Kidney epithelial cell (primary cell): ENCODE data around the gene PHC2. TPM values are rescaled to one million over a fixed set of nuclear protein-coding genes. Genes with fewer than 3 reads are reported as not detected.

Experiments
- DNase-seq: peaks from one replicate; pipeline ENCODE4 v3.0.0-alpha.2; 2010; ENCODE audit warnings: low read depth
- H3K27me3 ChIP-seq: 2 replicates; pipeline ENCODE4 v1.6.0; 2011; ENCODE audit warnings: low read length; ENCODE audit not compliant: control insufficient read depth, insufficient read depth
- H3K36me3 ChIP-seq: 2 replicates; pipeline ENCODE4 v1.5.1; 2011; ENCODE audit warnings: low read length; ENCODE audit not compliant: control insufficient read depth, insufficient read depth
- H3K4me3 ChIP-seq: 2 replicates; pipeline ENCODE4 v1.5.1; 2011; ENCODE audit warnings: low read depth, mild to moderate bottlenecking, control low read depth, low read length
- CTCF ChIP-seq: IDR thresholded peaks from 2 replicates; pipeline ENCODE4 v1.5.1; 2011; ENCODE audit warnings: mild to moderate bottlenecking, moderate library complexity, low read length, control low read depth, inconsistent platforms; ENCODE audit not compliant: insufficient read depth, poor library complexity, severe bottlenecking
- total RNA-seq: library from RNA; depleted of rRNA; stranded (reverse); fragments of >200 nt; gene quantifications from 2 replicates; pipeline ENCODE4 v1.2.3, GENCODE V29; 2015

The PHC2 gene
- total RNA-seq, 1 donor from 2014 or later: 216 TPM

GRCh38 chr1:33459691-33460090 is 28.8 kb upstream of the PHC2 start:
- H3K27me3 ChIP-seq: no peaks in the 10 kb centered on the region
- DNase-seq: no peak
- H3K4me3 ChIP-seq: no peak overlapping the region
- no peaks in the 10 kb centered on the region for H3K36me3 ChIP-seq
- no peak for TF ChIP-seq CTCF

GRCh38 chr1:33456502-33456886 is 25.6 kb upstream of the PHC2 start:
- Histone ChIP-seq H3K4me3 (no peak overlapping the region), H3K36me3 (no peaks in the 10 kb centered on the region), H3K27me3 (no peaks in the 10 kb centered on the region)
- DNase-seq: no peak
- TF ChIP-seq CTCF: no peak

DNA sequence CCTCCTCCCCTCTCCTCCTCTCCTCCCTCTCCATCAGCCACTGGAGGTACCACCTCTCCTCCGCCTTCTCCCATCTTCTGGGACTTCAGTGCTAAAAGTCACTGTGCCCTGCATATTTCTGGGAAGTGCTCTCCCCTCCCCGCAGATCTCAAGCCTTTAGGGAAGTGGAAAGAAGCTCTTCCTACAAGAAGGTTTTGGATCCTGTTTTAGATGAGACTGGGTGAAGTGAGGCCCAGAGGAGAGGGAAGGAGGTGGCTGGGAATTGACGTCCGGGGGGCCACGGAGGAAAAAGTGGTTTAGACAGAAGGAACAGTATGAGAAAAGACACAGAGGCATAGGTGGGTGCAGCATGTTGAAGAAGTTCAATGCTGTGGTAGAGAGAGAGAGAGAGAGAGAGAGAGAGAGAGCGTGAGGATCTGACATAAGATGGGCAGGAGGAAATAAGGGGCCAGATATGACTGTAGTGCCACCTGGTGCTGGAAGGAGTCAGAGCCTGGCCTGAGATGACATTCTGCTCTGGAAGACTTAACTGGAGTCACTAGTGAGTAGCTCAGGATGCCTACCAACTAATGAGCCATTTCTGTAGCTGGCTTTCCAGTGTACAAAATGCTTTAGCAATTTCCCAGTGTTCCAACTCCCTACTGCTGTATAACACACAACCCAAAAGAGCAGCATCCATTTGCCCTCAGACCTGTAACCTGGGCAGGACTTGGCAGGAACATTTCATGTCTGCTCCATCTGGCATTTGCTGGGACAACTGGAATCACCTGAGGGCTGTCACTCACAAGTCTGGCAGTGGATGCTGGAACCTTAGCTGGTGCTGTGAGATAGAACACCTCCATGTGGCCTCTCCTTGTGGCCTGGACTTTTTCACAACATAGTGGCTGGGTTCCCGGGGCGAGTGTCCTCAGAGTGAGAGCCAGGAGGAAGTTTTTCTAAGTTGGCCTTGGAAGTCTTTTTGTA is 24.9 kb upstream of the PHC2 start:
- no peak for DNase-seq
- no peaks in the 10 kb centered on the region for H3K36me3 ChIP-seq
- TF ChIP-seq CTCF: peak; percentile 76
- no peaks in the 10 kb centered on the region for H3K27me3 ChIP-seq
- no peak overlapping the region for H3K4me3 ChIP-seq

- no peaks in the 10 kb centered on the region for H3K36me3 ChIP-seq
- TF ChIP-seq CTCF: no peak
- H3K4me3 ChIP-seq: no peak overlapping the region
- DNase-seq: no peak
- no peaks in the 10 kb centered on the region for H3K27me3 ChIP-seq
Observed at GRCh38 chr1:33454646-33455282, 23.9 kb upstream of the PHC2 start.

DNA sequence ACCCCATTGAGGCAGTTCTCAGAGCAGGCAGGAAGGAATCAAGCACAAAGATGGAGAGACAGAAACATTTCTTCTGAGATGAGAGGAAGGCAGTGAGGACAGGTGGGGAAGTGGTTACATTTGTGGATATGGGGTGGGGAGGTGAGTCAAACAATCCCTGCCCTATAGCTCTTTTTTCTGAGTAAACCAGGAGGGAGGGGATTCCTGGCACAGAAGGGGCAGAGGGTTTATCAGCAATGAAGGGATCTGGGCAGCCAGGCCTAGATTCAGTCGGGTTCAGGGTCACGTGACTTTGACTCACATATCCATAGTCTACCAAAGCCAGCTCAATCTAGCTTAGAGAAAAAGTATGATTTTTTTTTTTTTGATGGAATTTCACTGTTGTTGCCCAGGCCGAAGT is 15.7 kb upstream of the PHC2 start:
- no peak for TF ChIP-seq CTCF
- Histone ChIP-seq H3K4me3 (no peak overlapping the region), H3K27me3 (no peaks in the 10 kb centered on the region), H3K36me3 (no peaks in the 10 kb centered on the region)
- no peak for DNase-seq
